Activated CD8-positive, alpha-beta memory T cell treated with anti-CD3 and anti-CD28 coated beads, Interleukin-2, amount 50 U/mL, for 24 hours (primary cell): ENCODE data around the gene TM4SF4.

ENCODE experiments used
- DNase-seq: peaks from one replicate; pipeline ENCODE4 v3.0.0-alpha.2; 2020; ENCODE audit errors: extremely low read depth

TM4SF4 gene

DNA sequence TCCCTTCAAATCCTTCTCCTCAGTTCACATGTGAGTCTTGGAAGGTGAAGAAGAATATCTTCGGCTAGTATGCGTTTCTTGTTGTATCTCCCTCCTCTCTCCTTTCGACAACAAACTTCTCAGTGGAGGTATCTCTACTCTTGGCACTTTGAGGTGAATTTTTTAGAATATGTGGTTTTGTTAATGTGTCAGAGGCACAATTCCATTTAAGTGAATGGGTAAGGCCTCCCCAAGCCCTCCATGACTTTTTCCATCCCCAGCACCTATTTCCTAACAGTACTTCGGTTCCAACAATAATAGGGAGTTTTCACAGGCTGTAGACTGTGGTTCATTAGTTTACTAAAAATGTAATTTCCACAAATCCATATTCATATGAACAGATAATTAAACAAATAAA is 74.2 kb downstream of the TM4SF4 start:
- no peak for DNase-seq

DNA sequence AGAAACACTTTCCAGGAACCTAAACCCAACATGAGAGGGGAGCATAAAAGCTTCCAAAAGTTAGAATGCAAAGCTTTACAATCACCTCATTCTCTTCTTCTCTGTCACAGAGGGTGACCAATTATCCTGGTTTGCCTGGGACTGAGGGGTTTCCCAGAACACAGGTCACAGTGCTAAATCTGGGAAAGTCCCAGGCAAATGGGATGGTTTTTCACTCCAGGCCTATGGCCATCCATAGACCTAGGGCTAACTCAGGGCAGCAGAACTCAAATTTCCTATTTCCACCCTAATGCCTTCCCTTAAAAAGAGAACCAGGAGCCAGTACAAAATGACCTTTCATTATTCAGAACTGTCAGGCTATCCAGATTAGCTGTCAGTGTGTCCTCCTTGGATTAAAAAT is 77.0 kb downstream of the TM4SF4 start:
- no peak for DNase-seq

DNA sequence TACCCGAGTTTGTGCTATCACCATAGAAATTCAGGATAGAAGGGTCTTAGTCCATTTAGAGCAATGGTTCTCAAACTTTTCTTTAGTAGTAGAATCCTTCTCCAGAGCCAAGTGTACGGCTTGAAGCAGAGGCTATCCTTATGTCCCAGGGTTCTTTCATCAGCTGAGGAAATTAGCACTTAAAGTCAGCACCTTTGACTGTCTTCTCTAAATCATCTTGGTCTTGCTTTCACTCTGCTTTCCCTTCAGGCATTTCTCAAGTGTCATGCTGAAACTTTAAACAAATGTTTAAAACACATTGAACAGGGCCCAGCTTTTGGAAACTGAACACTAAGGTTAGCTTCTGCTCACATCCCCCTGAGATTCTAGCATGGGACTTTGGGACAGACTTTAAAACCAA is 78.2 kb downstream of the TM4SF4 start:
- DNase-seq = no peak
